ENCODE data around the gene THSD7B. TPM values are rescaled to one million over a fixed set of nuclear protein-coding genes. Genes with fewer than 3 reads are reported as not detected.

Gene THSD7B
- polyA plus RNA-seq, 1 experiment = not detected

- POLR2A ChIA-PET = no interaction called here
- CTCF ChIA-PET = no interaction called here
- DNase-seq (ENCODE audit: low read depth, low spot score) = no peak
Observed at GRCh38 chr2:137155356-137156104, 390.2 kb downstream of the THSD7B start.

GRCh38 chr2:137156221-137156844 lies 391.0 kb downstream of the THSD7B start:
- no peak overlapping the region for H3K27ac ChIP-seq (ENCODE audit: low read depth, low read length)
- no peak for TF ChIP-seq CTCF (IDR thresholded peaks at IDR 0.05; ENCODE audit: low read depth, low read length)
- H3K9me3 ChIP-seq (ENCODE audit: control insufficient read depth, insufficient read depth, low read length) = peaks cover 13% of the 10 kb centered on the region
- no peak for DNase-seq (ENCODE audit: low read depth, low spot score)
- H3K27me3 ChIP-seq (ENCODE audit: control insufficient read depth, insufficient read depth, low read length) = no peaks in the 10 kb centered on the region
- CTCF ChIA-PET = no interaction called here
- POLR2A ChIA-PET = no interaction called here
- H3K4me3 ChIP-seq (ENCODE audit: low read depth, low read length) = no peak overlapping the region

More at GRCh38 chr2:137155356-137156104, 390.2 kb downstream of the THSD7B start:
- no peak for TF ChIP-seq CTCF (IDR thresholded peaks at IDR 0.05; ENCODE audit: low read depth, low read length)
- Histone ChIP-seq H3K4me3 (ENCODE audit: low read depth, low read length) (no peak overlapping the region), H3K27me3 (ENCODE audit: control insufficient read depth, insufficient read depth, low read length) (no peaks in the 10 kb centered on the region), H3K9me3 (ENCODE audit: control insufficient read depth, insufficient read depth, low read length) (peaks cover 13% of the 10 kb centered on the region), H3K27ac (ENCODE audit: low read depth, low read length) (no peak overlapping the region)

- H3K4me3 ChIP-seq (ENCODE audit: low read depth, low read length) = no peak overlapping the region
- peaks cover 17% of the 10 kb centered on the region for H3K9me3 ChIP-seq (ENCODE audit: control insufficient read depth, insufficient read depth, low read length)
- DNase-seq (ENCODE audit: low read depth, low spot score) = no peak
- no peak for TF ChIP-seq CTCF (IDR thresholded peaks at IDR 0.05; ENCODE audit: low read depth, low read length)
- H3K27ac ChIP-seq (ENCODE audit: low read depth, low read length) = no peak overlapping the region
- CTCF ChIA-PET = no interaction called here
- POLR2A ChIA-PET = no interaction called here
- H3K27me3 ChIP-seq (ENCODE audit: control insufficient read depth, insufficient read depth, low read length) = no peaks in the 10 kb centered on the region
Observed at GRCh38 chr2:137157851-137158250, 392.5 kb downstream of the THSD7B start.

GRCh38 chr2:137161250-137161649 lies 395.9 kb downstream of the THSD7B start:
- no peaks in the 10 kb centered on the region for H3K27me3 ChIP-seq (ENCODE audit: control insufficient read depth, insufficient read depth, low read length)

More at GRCh38 chr2:137161250-137161649, 395.9 kb downstream of the THSD7B start:
- H3K4me3 ChIP-seq (ENCODE audit: low read depth, low read length) = no peak overlapping the region
- no peak for TF ChIP-seq CTCF (IDR thresholded peaks at IDR 0.05; ENCODE audit: low read depth, low read length)
- CTCF ChIA-PET = no interaction called here
- POLR2A ChIA-PET = interaction anchor here (0.6 kb wide), 1 partner anchor 1374 kb away, joined by 3 read pairs; no protein-coding TSS in a partner anchor
- no peak overlapping the region for H3K27ac ChIP-seq (ENCODE audit: low read depth, low read length)
- peaks cover 23% of the 10 kb centered on the region for H3K9me3 ChIP-seq (ENCODE audit: control insufficient read depth, insufficient read depth, low read length)
- no peak for DNase-seq (ENCODE audit: low read depth, low spot score)

Data from AG04450 (cell line).